ENCODE results near the gene CDH13.

Gene CDH13

DNA sequence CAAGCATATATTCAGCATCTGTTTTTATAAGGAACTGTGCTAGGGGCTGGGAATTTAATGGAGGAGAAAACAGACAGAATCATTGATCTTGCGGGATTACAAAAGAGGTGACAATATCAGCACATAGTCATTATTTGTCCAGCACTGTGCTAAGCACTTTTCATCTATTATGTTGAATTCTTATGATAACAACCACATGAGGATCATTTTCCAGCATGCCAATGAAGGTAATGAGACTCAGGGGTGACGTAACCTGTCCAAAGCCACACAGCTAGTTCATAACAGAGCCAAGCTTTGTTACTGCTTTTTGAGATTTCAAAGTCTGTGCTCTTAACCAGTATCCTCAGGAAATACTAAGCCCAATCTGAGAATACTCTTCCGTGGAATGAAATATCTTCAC, 503.3 kb downstream of the CDH13 start:
- no peak for DNase-seq

DNA sequence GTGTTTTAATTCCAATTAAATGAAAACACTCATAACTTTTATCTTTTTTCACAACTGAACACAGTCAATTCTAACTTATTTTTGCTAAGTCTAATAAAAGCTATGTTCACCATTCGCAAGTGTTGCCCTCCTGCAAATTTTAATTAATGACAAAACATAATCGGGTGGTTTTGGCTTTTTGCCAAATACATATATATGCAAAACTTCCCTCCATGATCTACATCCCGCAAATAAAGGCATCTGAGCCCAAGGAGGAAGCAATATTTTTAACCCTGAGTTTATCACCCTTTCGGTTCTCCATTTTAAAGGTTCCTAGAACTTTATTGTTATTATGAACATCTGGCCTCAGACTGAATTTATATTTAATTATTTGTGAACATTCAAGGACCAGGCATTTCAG, 507.9 kb downstream of the CDH13 start:
- no peak for DNase-seq

DNA sequence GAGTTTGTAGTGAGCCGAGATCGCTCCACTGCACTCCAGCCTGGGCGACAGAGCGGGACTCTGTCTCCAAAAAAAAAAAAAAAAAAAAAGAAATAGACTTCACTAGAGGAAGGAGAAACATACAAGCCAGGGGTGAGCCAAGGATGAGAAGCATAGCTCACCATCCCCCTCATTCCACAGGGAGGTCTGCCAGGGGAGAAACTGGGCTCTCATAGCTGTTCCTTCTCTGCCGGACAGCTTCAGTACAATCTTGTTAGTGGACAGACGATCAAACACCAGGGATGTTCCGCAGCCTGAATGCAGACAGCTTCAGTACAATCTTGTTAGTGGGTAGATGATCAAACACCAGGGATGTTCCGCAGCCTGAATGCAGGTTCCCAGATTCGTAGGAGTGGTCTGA, 509.6 kb downstream of the CDH13 start:
- no peak for DNase-seq

DNA sequence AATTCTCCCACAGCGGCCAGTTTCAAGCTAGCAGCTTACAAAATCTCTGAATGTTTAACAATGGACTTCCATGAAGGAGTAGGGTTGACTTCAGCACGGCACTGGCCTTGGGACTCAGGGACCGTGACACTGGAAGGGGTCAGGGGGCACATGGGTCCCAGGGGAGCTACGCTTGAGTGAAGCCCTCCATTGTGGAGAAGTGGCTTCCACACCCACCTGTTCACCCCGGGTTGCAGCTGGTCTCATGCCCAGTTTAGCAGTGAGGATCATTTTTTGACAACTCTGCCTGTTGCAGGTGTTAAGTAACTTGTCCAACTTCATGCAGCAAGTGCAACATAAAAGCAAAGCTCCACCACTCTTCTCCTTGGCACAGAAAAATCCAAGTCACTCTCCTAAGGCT, 510.2 kb downstream of the CDH13 start:
- DNase-seq, result no peak

DNA sequence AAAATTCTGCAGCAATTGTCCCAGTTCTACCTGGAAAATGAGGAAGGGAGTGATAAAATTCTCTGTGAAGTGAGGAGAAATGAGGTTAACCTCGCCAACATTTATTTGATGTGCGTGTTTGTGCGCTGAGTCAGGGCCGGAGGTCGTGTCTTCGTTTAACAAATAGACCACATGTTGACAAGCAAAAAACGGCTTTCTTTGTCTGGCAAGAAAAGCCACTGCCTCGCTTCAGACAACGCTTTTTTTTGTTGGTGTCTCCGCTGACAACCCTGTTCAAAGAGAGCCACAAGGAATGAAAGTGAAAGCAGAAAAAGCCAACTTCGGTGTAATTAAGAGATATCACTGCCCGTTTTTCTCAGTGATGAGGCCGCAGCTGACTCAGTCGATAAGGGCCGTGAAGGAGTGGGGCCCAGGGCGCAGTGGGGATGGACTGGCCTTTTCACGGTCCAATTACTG, 510.6 kb downstream of the CDH13 start:
- peak; percentile 89 for DNase-seq

DNA sequence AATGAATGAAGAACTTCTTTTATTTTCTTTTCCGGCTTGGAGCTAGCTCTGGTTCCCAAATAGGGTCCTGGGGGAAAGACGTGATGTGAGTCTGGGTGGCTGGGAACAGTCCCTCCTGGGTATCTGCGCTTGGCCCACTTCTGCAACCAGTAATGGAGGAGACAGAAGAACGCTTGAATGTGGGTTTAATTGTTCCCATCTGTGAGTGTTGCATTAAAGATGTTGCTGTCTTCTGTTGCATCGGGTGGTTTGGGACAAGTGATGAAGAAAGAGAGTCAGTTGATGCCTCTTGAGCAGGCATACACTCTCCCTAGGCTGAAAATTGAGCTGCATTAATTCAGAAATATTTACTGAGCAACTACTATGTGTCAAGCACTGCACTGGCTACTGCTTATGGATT, 511.1 kb downstream of the CDH13 start:
- peak; percentile 54 for DNase-seq

DNA sequence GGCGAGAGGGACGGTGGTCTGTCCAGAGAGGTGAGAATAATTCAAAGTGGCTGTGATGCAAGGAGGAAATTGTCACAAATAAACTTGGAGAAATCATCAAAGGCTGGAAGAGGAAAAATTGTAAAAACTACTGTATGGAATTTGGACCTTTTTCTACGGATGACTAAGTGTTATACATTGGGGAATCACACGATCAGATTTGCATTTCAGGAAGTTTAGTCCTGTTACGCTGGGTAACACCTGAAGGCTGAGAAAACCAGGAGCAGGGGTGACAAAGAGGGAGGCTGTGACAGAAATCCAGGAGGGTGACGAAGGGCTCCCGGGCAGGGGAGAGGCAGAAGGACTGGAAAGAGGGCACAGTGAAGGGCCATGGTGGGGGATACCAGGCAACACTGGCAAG, 511.7 kb downstream of the CDH13 start:
- no peak for DNase-seq

DNA sequence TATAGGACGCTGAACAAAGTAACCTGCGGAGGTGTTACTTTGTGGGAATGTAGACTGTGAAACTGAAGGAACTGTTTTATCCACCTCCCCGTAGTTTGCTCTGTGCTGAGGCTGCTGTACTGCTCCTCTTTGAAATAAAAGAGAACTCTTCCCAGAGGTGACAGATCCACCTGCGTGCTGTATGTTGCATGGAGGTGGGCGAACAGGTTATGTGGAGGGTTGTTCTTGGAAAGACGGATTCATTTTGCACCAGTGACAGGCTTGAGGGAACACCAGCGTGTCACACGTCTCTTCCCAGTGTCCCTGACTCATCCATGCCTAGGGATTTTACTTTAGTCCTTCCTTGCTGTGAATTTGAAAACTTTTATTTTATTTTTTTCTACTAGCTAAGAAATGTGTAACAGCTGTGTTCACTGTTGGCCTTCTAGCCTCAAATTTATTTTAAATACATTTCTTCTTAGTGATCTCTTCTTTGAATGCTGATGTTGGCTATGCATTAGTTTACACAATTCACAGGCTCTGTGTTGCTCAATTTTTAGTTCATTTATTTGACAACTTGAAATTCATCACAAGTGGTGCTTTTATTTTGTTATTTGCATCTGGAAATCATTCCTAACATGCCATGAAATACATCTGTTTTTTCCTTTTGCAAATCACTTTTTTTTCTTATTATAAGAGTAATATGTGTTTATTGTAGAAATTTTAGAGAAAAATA, 512.4 kb downstream of the CDH13 start:
- DNase-seq, result no peak

DNA sequence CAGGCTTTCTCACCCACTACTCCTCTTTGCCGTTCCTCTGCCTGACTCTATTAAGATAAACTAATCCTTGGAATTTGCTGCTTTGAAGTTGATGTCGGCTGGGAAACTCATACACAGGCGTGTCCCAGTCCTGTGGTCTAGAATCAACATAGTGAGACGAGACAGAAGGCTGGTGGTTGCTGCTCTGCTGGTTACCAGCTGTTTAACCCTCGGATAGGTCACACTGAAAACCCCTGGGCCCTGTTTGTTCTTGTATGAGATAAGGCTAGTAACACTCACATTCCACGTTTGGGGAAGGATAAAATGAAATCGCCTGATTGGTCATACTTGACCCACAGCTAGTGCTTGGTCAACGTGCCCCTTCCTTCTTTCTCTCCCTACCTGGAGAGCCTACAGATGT, 517.0 kb downstream of the CDH13 start:
- DNase-seq, result peak; percentile 51

DNA sequence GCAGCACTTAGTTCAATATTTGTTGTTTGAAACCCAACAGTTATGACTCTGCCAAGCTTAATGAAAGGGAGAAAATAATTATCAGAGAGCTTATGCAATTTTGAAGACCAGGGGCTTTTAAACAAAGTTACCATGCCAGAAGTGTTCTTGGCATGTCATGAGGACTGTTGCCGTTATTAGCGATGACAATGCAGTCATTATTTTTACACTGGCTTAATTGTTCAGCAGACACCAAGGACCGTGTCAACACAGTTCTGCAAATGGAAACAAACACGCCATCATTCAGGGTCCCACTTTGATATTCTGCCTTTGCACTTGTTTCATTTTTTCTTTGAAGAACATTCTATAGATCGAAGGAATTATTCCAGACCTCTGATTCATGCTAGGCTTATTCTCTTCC, 518.5 kb downstream of the CDH13 start:
- DNase-seq, result no peak

DNA sequence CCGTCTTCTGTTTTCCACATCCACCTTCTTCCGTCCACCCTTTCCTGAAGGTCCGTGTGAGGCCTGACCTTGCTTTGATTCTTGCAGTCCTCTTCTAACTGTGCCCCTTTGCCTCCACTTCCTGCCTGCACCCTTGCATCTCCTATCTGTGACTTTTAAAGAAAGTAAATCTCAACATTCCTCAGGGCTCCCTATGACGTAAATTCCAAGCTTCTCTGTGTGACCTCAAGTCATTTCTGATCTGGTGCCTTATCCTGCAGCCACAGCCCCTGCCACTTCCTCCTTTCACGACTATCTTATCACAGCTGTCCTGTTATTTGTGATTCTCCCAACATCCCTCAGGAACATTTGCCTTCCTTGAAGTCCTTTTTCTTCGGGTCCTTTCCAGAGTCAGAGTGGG, 520.5 kb downstream of the CDH13 start:
- no peak for DNase-seq

DNA sequence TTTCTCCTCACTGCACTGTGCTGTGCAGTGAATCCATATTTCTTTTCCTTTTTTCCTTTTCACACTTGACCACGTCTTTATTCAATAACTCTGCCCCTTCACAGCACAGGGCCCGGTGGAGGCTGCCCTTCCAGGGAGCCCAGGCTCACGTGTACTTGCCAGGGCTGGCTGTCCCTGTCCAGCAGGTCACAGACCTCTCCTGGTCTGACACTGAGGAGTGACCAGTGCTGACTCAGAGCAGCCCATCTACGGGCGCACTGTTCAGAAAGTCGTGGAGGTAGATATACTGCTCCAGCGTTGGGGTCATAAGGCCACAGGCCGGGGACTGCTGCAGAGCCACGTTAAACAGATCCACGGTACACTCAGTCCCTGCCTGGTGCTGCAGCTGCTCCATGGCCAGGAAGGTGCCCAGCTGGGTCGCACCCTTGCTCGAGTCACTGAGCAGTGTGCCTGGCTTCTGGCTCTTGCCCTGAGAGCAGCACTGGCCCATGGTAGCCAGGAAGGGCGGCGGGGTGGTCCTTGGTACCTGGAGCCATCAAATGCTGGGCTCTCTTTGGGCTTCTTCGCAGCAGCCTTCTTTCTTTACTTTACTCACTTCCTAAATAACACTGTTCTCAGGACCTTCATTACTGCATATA, 531.7 kb downstream of the CDH13 start:
- no peak for DNase-seq

DNA sequence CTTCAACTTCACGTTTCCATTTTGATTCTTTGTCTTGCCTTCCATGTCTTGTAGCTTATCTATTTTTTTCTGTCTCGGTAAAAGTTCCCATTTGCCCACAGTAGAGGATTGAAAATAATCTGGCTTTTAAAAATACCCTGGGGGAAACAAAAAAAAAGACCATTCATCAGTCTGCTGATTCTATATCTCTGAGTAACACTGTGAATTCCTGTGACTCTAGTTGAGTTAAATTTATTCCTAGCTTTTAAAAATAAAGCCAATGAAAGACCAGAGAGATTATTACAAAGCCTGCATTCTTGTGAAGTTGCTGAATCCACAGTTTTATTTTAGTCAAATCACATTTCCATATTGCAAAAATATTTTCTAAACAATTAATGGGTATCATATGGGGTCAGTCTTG, 532.3 kb downstream of the CDH13 start:
- DNase-seq, result no peak

DNA sequence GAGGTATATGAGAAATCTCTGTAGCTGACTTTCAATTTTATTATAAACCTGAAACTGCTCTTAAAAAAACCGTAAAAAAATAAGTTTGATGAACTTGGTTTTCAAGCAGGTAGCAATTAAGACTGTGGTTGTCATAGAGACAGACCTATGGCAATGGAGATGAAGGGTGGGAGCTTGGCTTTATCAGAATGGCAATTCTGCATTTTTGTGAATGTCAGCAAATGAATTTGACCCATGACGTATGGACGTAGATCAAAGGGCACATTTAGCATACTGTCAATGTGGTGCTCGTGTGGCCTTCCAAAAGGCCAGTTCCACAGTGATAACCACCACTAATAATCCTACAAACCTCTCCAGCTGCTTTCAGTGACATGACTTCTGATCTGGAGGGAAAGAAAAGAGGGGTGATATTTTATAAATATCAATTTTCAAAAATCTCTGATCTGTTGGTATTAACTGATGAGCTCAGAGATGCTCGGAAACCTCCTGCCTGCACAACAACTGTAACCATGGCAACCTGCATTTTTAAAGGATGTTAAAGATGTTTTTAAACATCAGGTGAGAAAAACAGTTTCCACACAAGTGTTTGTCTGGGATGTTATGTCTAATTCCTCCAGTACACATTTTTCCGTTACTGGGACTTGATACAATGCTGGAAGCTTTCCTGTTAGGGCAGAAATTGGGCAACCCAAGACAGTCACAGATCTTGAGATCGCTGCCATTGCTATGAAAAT, 533.7 kb downstream of the CDH13 start:
- DNase-seq, result no peak

DNA sequence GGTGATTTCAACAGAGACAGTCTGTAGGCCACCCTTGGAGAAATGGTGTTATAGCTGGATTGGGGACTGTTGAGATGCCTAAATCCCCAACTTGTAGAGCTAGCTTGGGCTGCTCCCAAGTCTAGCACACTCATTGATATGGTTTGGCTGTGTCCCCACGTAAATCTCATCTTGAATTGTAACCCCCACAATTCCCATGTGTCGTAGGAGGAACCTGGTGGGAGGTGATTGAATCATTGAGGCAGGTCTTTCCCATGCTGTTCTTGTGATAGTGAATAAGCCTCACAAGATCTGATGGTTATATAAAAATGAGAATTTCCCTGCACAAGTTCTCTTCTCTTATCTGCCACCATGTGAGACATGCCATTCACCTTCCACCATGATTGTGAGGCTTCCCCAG, 536.0 kb downstream of the CDH13 start:
- no peak for DNase-seq

DNA sequence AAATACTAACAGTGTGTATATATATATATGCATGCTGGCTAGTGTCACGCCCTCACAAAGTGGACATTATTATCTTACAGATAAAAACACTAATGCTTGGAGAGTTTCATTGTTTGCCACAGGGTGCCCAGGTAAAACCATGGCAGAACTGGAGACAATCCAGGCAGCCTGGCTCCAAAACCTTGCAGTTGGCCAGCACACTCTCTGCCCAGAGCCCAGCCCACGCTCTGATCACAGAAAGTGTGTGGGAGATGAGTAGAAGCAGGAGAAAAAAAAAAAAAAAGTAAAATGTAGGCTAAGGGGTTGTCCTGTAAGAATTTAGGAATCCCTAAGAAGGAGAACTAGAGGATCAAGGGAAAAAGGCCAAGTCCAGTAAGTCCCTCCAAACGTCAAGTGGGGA, 538.0 kb downstream of the CDH13 start:
- no peak for DNase-seq

DNA sequence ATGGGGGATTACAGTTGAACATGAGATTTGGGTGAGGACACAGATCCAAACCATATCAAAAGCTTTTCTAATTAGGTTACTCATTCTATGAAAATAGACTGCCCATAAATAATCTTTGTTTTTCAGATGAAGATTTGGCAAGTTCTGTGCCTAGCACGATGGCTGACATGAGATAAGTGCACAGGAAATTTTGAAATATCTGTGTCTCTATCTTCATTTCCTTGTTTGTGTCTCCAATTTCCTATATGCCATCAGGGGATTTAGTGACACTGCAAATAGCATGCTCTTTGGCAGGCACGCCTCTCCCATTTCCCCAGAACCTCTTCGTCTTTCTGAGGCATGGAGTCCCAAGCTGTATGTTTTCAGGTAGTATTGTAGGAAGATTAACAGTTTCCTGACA, 544.6 kb downstream of the CDH13 start:
- DNase-seq, result no peak

DNA sequence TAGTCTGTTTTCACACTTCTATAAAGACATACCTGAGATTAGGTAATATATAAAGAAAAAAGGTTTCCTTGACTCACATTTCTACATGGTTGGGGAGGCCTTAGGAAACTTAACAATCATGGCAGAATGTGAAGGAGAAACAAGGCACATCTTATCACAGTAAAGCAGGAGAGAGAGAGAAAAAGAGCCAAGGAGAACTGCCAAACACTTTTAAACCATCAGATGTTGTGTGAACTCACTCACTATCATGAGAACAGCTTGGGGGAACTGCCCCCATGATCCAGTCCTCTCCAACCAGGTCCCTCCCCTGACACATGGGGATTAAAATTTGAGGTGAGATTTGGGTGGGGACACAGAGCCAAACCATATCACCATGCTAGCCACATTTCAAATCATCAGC, 547.9 kb downstream of the CDH13 start:
- no peak for DNase-seq

DNA sequence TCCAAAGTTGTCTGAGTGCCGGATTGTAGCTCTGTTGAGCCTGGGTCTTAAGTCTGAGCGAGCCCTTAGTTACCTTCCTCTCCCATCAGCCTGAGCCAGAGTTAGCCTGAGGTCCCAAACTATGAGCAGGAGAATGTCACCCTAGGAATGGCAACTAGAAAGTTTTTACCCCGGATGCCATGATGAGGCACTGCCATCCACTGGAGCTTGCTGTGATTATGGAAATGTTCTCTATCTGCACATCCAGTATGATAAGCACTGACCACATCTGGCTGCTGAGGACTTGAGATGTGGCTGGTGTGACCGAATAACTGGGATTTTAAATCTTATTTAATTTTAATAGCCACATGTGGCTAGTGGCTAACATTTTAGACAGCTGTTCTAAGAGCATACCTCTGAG, 550.0 kb downstream of the CDH13 start:
- no peak for DNase-seq

DNA sequence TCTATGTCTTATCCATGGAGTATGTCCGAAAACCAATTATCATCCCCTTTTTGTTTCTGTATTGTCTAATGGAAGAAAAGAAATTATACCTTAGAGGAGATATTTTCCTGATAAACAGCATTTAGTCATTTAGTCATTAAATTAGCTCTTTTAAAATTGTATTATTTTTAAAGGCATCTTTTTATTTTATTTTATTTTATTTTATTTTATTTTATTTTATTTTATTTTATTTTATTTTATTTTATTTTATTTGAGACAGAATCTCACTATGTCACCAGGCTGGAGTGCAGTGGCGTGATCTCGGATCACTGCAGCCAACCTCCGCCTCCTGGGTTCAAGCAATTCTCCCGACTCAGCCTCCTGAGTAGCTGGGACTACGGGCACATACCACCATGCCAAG, 559.1 kb downstream of the CDH13 start:
- DNase-seq, result no peak

DNA sequence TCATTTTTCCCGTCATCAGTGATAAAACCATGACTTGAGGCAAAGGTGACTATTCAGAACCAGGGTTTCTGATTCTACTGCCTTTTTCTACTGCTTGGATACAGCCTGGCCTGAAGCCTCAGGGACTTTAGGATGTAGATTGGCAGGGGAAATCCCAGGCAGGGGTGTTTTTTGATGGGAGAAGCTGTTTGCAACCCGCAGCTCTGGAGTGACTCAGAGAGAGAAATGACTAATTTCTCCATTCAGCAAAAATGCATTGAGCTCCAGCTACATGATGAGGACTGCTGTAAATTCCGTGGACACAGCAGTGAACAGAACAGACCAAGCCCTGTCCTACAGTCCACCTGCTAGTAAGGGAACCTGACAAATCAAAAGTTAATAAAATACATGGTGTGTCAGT, 560.6 kb downstream of the CDH13 start:
- DNase-seq, result peak; percentile 79

DNA sequence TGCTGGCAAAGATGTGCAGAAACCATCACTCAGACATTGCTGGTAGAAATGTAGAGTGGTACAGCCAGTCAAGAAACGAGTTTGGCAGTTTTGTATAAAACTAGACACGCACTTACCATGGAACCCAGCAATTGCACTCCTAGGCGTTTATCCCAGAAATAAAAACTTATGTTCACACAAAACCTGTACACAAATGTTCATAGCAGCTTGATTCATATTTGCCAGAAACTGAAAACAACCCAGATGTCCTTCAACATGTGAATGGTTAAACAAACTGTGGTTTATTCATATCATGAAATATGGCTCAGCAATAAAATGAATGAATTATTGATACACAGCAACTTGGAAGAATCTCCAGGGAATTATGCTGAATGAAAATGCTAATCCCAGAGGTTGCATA, 570.0 kb downstream of the CDH13 start:
- no peak for DNase-seq

DNA sequence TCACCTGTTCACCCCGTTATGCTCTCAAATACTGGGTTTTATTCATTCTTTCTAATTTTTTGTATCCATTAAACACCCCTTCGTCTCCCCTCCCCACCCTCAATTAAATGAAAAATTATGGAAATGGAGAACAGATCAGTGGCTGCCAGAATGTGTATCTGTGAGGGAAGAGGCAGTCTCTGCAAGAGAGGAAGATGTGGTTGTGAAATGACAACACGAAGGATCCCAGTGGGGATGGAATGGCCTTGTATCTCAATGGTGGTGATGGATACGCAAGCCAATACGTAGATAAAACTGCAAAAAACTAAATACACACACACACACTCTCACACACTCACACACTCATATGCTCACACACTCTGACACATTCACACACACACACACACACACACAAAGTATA, 570.7 kb downstream of the CDH13 start:
- DNase-seq, result no peak

DNA sequence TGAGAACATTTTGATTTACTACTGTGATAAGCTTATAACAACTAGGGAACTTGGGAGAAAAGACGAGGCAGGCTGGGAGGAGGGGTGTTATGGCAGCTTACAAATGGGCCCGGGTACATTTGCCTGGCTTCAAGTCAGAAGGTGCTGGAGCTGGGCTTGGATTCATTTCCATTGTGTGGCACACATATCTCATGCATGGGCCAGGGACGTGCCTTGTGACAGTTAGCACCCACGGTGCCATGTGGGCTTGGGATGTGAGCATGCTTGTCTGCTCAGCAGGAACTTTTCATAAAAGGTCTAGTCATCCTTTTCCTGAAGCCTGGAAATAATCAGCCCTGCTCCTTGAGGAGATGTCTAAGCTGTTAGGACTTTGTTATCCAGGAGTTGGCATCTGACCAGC, 572.2 kb downstream of the CDH13 start:
- peak; percentile 23 for DNase-seq
